Measurements from ENCODE around the gene LAMTOR5.

The LAMTOR5 gene

GRCh38 chr1:110383251-110383990 is 24.1 kb downstream of the LAMTOR5 start:
- Histone ChIP-seq H3K27ac (no peak overlapping the region), H3K4me3 (no peak overlapping the region), H3K9me3 (no peaks in the 10 kb centered on the region), H3K4me1 (peaks cover 0 to 15% (median 10%) of the 10 kb centered on the region in 4 donors), H3K36me3 (peaks cover 10 to 38% (median 29%) of the 10 kb centered on the region in 3 donors), H3K27me3 (no peaks in the 10 kb centered on the region)
- no peak for TF ChIP-seq CTCF (IDR thresholded peaks at IDR 0.05)
- intact Hi-C loops (cut with DNase I; ENCODE audit: low total_unique reads) = no loop called here
- no peak for DNase-seq

- Histone ChIP-seq H3K4me3 (no peak overlapping the region), H3K9me3 (no peaks in the 10 kb centered on the region), H3K4me1 (peaks cover 0 to 15% (median 10%) of the 10 kb centered on the region in 4 donors), H3K27me3 (no peaks in the 10 kb centered on the region), H3K27ac (peak overlapping the region; percentile 45 to 48), H3K36me3 (peaks cover 35 to 54% (median 47%) of the 10 kb centered on the region in 3 donors)
- no peak for DNase-seq
- intact Hi-C loops (cut with DNase I; ENCODE audit: low total_unique reads) = no loop called here
- no peak for TF ChIP-seq CTCF (IDR thresholded peaks at IDR 0.05)
These were observed 26.7 kb downstream of the LAMTOR5 start for GRCh38 chr1:110380672-110381283.

- TF ChIP-seq CTCF (IDR thresholded peaks at IDR 0.05) = no peak
- Histone ChIP-seq H3K36me3 (peaks cover 53 to 93% (median 74%) of the 10 kb centered on the region in 3 donors), H3K4me1 (peaks cover 0 to 6% (median 2%) of the 10 kb centered on the region in 4 donors), H3K4me3 (no peak overlapping the region), H3K27me3 (no peaks in the 10 kb centered on the region), H3K27ac (no peak overlapping the region), H3K9me3 (no peaks in the 10 kb centered on the region)
- DNase-seq = no peak
- intact Hi-C loops (cut with DNase I; ENCODE audit: low total_unique reads) = no loop called here
These were observed 32.0 kb downstream of the LAMTOR5 start for GRCh38 chr1:110375490-110375889.

GRCh38 chr1:110370827-110371226 is 36.7 kb downstream of the LAMTOR5 start:
- Histone ChIP-seq H3K27ac (no peak overlapping the region), H3K4me3 (no peak overlapping the region), H3K36me3 (peaks cover 22 to 81% (median 45%) of the 10 kb centered on the region in 3 donors), H3K27me3 (no peaks in the 10 kb centered on the region), H3K4me1 (no peaks in the 10 kb centered on the region), H3K9me3 (no peaks in the 10 kb centered on the region)
- intact Hi-C loops (cut with DNase I; ENCODE audit: low total_unique reads) = no loop called here
- no peak for DNase-seq
- TF ChIP-seq CTCF (IDR thresholded peaks at IDR 0.05) = no peak

- no peaks in the 10 kb centered on the region for H3K9me3 ChIP-seq
- H3K4me3 ChIP-seq = no peak overlapping the region
- no peak for DNase-seq
- no peak overlapping the region for H3K27ac ChIP-seq
- H3K36me3 ChIP-seq = peaks cover 4 to 55% (median 22%) of the 10 kb centered on the region in 3 donors
- no peaks in the 10 kb centered on the region for H3K4me1 ChIP-seq
- no peak for TF ChIP-seq CTCF (IDR thresholded peaks at IDR 0.05)
- intact Hi-C loops (cut with DNase I; ENCODE audit: low total_unique reads) = no loop called here
- no peaks in the 10 kb centered on the region for H3K27me3 ChIP-seq
These were observed 43.3 kb downstream of the LAMTOR5 start for GRCh38 chr1:110364221-110364620.

Data from tibial artery (tissue), 4 donors.